ENCODE data around the gene ELL2.
A peak's percentile ranks its signal among the peaks of the same experiment; 100 is the strongest.
"Not testable (repeated sequence)": the region's sequence is repeated elsewhere in the genome, so short reads cannot be mapped to it uniquely, and the experiment has no call there.

The ELL2 gene

DNA sequence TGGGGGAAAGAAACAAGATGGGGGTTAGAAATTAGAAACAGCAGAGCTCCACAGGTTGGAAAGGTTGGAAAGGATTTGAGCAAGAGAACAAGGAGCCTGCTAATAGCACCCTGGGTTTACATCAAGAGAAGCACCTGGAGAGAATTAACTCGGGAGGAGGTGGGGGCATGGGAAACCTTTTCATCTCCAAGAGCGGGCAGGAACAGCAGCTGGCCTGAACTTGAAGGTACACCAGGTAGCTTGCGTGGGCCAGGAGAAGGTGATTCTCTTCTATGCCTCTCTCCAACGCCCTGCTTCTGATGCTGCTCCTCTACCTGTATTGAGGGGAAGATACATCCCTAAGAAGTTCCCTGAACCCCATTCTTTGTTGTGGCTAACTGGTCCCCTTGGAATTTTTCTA, 102.0 kb downstream of the ELL2 start:
- no peak for DNase-seq (ENCODE audit: low spot score)

DNA sequence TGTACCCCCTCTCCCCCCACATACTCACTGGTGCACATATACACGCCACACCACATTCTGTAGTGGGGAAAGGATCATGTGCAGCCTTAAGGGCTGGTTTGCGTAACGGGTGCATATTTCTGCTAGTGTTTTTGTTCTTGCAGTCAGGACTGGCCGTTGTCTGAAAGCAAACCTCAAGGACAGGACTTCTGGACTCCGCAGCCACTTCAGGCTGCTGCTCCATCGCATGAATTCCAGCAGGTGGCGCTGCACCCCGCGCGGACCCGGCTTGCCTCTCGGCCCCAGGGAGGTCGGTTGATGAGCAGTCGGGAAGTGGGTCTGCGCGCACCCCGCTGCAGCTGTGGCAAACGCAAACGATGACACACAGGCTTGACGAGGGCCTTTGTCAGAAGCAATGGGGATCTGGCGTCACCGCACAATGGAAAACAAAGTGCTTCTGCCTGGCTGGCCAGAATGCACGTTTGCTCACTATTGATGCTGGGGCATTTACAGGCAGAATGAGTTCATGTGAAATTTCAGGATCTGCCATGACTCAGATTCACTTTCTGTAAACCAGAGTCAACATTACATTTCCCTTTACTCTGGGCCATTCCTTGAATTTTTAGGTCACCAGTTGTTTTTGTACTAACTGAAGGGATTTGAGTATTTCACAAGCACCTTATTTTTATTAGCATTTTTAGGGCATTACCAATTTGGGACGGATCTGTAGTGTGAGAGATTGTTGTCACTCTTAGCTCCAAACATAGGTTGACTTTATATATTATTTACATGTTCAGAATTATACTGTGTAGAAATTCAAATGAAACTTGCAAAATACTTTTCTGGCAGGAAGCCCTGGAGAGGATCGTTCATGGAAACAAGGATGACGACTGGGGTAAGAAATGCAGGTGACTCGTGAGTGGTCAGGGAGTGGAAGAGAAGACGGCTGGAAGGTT, 102.7 kb downstream of the ELL2 start:
- DNase-seq (ENCODE audit: low spot score) = peak; percentile 89

DNA sequence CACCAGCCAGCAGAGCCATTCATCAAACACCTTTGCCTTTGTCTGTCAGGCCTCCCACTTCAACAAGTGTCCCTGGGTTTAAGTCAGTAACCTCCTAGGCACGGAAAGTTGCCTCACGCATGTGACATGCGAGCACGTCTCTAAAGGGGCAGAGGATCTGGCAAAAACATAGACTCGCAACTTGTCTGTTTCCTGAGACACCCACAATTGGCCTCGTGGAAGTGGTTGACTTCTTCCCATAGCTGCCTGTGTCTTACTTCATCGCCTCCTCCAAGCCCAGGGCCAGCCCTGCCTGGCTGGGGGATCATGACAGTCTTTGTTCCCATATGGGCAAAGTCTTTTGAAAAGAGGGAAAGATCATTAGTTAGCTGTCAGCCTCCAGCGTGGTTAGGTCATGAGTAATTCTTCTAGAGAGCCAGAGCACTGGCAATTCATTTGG, 103.6 kb downstream of the ELL2 start:
- DNase-seq (ENCODE audit: low spot score) = peak; percentile 78

GRCh38 chr5:95857185-95857945, 104.3 kb downstream of the ELL2 start:
- peak; percentile 81 for DNase-seq (ENCODE audit: low spot score)

- DNase-seq (ENCODE audit: low spot score) = no peak
These were observed 105.1 kb downstream of the ELL2 start for GRCh38 chr5:95856501-95856981.

DNA sequence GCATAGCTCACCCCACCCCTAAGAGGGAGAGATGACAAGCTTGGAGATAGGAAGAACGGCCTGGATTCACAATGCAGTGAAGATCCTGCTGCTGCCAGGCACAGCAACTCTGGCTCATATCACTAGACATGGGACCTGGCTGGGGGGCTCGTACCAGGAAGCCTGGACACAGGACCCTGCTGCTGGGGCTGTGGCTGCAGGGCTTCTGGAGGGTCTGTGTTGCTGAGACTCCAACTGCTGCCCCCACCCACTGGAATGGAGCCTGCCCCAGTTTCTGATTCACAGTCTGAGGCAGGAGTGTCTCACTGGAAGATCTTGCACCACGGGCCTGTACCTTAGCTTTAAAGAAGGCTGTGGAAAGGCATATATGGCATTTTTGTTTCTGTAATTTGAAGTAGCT, 108.2 kb downstream of the ELL2 start:
- DNase-seq (ENCODE audit: low spot score) = no peak

DNA sequence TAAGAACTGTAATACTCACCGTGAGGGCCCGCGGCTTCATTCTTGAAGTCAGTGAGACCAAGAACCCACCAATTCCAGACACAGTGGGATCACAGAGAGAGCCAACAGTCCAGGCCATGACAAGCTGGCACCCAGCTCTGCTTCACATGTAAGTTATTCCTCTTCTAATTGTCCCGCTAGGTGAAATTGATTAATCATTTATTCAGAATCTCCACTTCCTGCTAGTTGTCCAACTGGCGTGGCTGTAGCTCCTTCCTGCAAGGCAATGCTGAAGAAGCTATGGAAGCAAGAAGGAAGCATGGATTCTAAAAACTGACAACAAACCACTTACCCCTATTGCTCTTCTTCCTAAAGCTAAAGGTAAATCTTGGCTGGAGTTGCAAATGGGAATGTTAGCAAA, 109.1 kb downstream of the ELL2 start:
- no peak for DNase-seq (ENCODE audit: low spot score)

- not testable (repeated sequence) for DNase-seq (ENCODE audit: low spot score)
These were observed 110.5 kb downstream of the ELL2 start for GRCh38 chr5:95851141-95851540.

DNA sequence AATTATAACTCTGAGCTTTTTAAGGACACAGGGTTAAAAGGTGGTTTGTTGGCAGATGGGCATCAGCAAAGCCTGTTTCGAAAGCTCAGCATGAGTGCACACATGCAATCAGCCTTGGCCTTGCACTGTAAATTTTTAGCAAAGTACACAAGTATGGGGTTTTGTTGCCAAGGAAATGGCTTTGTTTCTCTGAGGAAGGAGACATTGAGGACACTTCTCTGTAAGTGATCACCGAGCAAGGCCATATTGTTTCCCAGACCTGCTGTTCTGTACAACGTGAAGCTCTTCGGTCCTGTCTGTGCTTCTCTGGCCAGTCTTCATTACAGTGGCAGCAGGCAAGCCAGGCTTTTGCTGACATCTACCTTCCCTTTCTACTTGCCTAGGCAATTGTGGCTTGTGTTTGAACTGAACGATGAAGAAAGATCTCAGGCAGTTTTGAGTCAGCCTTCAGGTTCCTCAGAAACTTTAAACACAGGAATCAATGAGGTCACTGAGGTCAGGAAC, 111.2 kb downstream of the ELL2 start:
- peak; percentile 28 for DNase-seq (ENCODE audit: low spot score)

GRCh38 chr5:95848701-95849100, 113.0 kb downstream of the ELL2 start:
- peak; percentile 61 for DNase-seq (ENCODE audit: low spot score)

DNA sequence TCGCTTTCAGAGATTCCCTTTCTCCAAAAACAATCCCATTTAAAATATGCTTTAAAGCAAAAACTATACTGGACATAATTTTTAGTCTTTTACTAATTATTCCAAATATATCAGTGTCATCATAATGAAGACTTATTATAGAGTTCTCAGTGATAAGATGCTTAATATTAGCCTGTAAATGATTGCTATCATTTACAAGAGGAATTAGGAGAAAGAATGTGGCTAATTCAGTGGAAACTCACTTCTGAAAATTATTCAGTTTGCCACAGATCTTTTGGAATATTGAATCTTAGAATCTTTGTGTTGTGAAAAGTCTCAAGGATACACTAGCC, 114.4 kb downstream of the ELL2 start:
- no peak for DNase-seq (ENCODE audit: low spot score)

DNA sequence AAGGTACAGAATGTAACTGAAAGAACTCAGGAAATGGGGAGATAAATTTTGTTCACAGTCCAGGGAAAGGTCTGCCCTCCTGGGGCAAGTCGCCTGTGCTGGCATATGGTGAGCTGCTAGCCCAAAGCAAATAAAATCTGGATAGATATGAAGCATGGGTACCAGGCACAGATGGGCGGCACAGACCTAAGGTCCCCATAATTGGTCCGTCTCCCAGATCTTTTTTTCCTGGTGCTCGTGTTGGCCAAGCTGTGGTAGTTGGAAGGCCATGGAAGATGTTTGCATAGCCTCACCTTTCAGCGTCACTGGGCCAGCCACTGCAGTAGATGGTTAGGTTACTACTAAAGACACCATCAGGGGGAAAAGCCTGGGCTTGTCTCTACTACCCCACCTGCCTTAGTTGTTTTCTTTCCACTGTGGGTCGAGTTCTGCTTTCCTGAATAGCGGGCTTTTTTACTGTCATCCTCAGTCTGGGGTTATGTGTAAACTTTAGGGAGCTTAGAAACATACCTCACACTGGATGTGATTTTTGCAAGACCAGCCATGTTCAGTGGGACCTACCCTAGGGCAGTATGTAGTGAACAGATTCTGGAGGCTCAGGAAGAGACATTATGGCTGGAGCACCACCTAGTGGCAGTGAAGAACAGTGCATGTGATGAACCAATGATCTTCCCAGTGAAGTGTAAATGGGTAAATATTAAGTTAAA, 114.9 kb downstream of the ELL2 start:
- DNase-seq (ENCODE audit: low spot score) = peak; percentile 83

GRCh38 chr5:95845391-95845790, 116.3 kb downstream of the ELL2 start:
- DNase-seq (ENCODE audit: low spot score) = no peak

DNA sequence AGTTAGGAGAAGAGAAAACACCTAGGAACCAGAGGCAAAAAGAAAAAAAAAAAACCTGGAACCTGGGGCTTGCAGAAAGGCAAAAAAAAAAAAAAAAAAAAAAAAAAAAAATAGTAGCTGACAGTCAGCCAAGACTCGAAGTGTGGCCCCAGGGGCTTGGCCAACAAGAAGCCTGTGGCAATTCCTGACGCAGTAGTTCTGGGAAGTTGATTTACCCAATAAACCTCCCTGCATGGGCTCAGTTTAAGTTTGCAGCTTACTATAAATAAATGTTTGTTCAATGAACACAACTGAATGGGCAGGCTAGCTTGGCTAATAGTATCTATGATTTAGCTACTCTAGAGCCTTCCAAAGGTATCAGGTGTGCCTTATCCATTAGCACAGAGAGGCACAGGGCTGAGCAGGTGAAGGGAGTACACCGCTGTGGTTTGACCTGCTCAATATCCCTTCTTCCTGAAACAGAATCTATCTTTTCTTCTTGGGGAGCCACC, 117.9 kb downstream of the ELL2 start:
- no peak for DNase-seq (ENCODE audit: low spot score)

DNA sequence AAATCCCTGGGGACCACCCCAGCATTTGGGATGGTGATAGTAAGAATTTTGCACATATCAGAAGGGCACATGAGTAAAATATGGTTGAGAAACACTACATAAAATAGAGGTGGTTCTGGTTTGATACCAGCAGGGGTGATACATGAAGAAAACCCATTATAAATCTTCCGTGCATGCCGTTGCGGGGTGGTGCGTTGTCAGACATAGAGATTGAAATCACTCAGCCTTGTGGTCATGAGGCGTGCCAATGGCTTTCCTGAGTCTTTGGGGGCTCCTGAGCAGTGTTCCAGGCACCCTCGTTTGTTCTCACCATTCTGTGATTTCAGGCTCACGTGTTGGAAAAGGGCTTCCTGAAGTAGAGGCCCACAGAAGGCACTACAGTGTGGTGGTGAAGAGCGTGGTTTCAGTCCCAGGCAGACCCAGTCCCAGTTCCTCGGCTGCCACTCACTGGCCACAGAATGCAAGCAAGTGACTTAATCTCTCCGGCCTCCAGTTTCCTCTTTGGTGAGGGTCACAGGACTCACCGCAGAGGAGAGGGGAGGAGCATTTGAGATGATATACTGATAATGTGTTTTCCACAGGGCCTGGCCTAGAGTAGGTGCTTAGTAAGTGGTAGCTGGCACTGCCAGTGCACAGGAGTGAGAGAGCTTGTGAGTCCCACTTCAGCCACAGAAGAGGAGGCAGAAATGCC, 118.7 kb downstream of the ELL2 start:
- DNase-seq (ENCODE audit: low spot score) = no peak

GRCh38 chr5:95841914-95842812, 119.5 kb downstream of the ELL2 start:
- DNase-seq (ENCODE audit: low spot score) = peak; percentile 41

GRCh38 chr5:95840956-95841705, 120.5 kb downstream of the ELL2 start:
- DNase-seq (ENCODE audit: low spot score) = no peak

DNA sequence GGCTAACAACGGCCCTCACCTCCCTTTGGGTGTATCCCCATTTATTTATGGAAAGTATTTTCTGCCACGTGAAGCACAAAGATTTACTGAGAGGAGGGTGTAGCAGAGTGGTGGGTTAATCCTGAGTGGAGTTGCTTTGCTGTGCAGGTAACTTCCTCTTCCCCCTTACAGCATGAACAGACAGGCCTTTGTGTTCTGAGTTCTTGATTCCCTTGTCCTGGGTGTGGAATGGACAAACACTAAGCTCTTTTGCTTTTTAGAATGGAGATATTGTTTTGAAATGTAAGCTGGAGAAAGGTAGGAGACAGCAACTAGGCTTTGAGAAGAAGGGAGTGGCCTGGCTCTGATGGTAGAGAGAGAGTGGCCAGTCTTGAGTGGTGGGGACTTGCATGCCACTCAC, 122.0 kb downstream of the ELL2 start:
- DNase-seq (ENCODE audit: low spot score) = no peak

DNA sequence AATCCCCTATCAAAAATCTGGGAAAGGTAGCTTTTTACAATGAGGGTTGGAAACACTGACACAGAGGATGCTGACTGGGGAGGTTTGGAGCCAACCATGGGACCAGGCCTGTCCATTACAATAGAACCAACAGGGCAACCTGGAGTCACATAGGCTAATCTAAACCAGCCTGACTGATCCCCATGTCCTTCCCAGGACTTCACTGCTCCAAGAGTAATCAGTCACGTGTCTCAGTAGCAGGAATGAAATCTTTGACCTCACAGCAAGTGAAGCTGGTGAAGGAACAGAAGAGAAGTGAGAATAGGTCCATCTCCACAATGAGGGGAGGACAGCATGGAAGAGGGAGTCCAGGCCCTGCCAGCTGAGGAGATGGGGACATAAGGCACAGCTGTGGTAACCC, 123.1 kb downstream of the ELL2 start:
- DNase-seq (ENCODE audit: low spot score) = no peak

All from AG08396 (cell line).